Stimulated activated CD4-positive, alpha-beta T cell treated with anti-CD3 and anti-CD28 coated beads, Interleukin-1b, Interleukin-23, amount 100 ng/mL, for 1 hour (primary cell): Measurements from ENCODE around the gene MFSD1.
"Not testable (repeated sequence)": the region's sequence is repeated elsewhere in the genome, so short reads cannot be mapped to it uniquely, and the experiment has no call there.

ENCODE experiments used
- DNase-seq, 2 donors: peaks; one replicate each; pipeline ENCODE4 v3.0.0-alpha.2; 2020; ENCODE audit warnings: low read depth in 2 of 2

MFSD1 gene

GRCh38 chr3:158775426-158776410 lies 26.1 kb upstream of the MFSD1 start:
- DNase-seq = no peak

DNA sequence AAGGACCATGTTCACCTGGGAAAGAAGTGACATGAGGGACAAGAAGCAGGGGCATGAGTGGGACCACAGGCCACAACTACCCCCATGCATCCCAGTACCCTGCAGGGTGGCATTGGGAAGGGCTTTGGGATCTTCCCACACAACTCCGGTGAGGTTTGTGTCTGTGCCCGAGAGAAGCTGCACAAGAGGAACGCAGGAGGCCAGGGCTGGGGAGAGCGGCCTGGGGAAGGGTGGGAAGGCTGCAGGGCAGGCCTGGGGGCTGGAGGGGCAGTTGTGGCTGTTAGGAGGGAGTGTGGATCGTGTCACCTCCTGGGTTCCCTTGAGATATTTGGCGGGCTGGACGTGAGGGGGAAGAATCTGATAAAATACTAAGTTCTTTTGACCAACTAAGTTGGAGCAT lies 25.3 kb upstream of the MFSD1 start:
- no peak for DNase-seq

DNA sequence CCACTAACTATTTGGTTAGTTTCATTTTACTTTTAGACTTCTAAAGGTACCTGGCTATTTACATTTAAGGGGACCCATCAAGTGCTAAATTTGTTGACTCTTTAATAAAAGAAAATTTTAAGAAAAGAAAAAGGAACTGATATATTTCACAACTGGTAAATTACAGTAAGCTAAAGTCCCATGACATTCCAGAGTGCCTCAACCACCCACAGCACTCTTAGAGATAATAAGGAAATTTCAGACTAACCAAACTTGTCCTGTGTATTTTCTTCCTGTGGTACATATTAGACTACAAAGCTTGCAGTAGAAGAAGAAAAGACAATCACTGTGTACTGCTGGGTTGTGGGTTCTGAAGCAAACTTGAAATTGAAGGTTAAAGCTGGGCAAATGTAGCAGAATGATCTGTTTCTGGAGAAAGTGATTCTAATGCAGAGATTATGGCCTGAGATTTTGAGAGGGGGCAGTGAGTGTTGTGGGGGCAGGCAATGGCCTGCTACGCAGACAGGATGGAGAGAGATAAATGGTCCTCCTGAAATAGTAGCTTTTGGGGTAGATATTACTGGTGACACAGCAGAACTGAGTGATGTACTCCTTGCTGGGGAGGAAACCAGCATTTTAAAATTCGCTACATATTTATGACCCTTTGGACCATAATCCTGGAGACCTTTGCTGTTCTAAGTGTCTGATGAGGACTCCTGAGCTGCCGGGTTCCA lies 24.5 kb upstream of the MFSD1 start:
- DNase-seq = no peak

- DNase-seq = no peak
Observed at GRCh38 chr3:158780766-158781165, 21.1 kb upstream of the MFSD1 start.

GRCh38 chr3:158781191-158781590 lies 20.7 kb upstream of the MFSD1 start:
- DNase-seq = no peak

- no peak for DNase-seq
Observed at GRCh38 chr3:158781849-158782248, 20.0 kb upstream of the MFSD1 start.

- no peak for DNase-seq
Observed at GRCh38 chr3:158782283-158782989, 19.4 kb upstream of the MFSD1 start.

GRCh38 chr3:158783051-158783450 lies 18.8 kb upstream of the MFSD1 start:
- no peak for DNase-seq

GRCh38 chr3:158785972-158786371 lies 15.9 kb upstream of the MFSD1 start:
- no peak for DNase-seq

- DNase-seq = no peak
Observed at GRCh38 chr3:158788446-158788845, 13.4 kb upstream of the MFSD1 start.

DNA sequence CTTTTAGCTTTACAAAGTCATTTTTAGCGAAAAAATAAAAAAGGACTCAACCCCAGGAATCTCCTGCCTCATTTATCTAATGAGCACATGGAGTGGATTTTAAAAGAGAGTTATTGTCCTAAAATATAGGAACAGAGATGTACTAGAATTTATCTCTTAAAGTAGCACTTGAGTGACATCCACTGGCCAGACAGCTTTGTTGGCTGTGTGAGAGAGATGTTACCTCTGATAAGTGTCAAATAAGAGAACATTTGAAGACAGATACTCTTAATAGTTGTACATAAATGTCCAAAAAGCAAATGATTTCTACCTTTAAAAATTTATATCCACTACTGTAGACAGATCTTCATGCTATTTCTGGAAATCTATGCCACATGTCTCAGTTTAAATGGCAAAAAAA lies 12.3 kb upstream of the MFSD1 start:
- DNase-seq = no peak

- DNase-seq = no peak
Observed at GRCh38 chr3:158790901-158791589, 10.8 kb upstream of the MFSD1 start.

DNA sequence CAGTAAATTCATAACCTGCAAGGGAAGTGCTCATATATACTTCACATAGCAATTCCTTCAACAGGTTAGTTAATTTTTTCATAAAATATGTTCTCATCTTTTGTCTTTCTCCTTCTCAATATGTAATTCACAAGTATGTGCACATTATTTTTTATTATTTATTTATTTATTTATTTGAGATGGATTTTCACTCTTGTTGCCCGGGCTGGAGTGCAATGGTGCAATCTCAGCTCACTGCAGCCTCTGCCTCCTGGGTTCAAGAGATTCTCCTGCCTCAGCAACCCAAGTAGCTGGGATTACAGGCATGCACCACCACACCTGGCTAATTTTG lies 10.3 kb upstream of the MFSD1 start:
- not testable (repeated sequence) for DNase-seq

GRCh38 chr3:158792709-158793108 lies 9.1 kb upstream of the MFSD1 start:
- DNase-seq = no peak

DNA sequence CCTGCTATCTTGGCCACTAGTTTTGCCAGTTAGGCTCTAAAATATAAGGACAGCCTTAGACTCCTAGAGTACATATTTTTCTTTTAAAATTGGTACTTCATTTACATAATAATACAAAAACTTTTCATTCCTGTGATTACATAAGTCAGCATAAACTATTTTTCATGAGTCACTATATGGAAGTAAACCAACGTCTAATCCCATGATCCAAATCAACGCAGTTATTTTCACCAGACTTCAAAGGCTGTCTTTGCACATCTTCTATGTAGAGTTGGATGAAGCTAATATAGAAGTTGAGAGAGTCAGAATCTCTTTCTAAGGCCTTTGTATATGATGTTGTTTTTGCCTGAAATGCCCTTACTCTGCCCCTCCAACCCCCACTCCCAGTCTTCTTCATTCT lies 7.6 kb upstream of the MFSD1 start:
- DNase-seq = no peak

- DNase-seq = no peak
Observed at GRCh38 chr3:158794936-158795518, 6.8 kb upstream of the MFSD1 start.

DNA sequence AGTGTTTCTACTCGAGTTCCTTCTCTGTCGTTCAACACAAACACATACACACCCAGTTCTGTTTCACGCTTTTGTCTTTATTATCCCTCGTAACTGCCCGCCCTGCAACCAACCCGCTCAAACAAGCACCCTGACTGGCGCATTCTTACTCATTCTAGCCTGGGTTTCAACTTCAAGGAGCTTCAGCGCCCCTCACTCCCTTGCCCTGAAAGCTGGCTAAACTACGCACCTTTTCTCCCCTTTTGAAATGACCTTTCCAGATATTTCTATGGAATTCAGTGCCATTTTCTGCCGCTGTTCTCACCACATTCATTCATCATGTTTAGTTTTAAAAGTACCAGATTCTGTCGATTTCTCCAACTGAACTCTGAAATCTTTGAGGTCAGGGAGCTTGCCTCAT lies 653 bp upstream of the MFSD1 start:
- no peak for DNase-seq

GRCh38 chr3:158802409-158803268 lies 785 bp downstream of the MFSD1 start:
- no peak for DNase-seq

DNA sequence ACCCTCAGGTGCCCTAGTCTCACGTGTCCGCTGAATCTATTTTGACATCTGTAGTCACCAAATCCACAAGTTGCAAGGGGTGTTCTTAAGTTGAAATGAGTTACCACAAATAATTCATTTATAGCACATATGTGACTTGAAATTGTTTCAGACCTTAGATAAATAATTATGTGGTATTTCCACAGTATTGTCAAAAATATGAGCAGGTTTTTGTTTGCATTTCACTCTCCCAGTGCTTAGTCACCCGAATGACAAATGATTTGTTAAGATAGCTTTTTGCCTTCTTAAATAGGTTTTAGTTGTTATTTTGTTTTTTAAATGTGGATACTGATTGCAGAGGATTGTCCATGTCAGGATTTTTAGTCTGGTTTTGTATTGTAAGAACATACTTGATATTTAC lies 2.6 kb downstream of the MFSD1 start:
- no peak for DNase-seq

- DNase-seq = no peak
Observed at GRCh38 chr3:158808697-158809096, 6.8 kb downstream of the MFSD1 start.

DNA sequence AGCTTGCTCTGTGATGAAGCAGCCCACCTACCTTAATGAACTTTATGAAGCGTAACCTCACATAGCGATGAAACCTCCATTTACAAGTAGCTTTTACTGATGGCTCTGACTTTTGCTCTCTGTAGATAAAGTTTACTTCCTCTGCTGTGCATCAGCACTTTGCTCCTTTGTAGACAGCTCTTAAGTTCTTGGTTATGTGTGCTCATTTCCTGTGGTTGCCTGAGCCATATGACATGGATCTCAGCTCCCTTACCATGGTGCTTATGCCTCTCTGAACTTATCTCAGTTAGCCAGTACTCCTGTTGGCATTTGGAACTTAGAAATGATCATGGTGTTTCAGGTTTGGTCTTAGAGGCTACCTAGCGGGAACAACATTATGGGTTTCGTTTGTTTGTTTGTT lies 7.8 kb downstream of the MFSD1 start:
- DNase-seq = no peak
